DMS114 treated with DMSO at 0.1 percent for 48 hours (cell line): ENCODE results near the gene ZDHHC11.
"Not testable (repeated sequence)": the region's sequence is repeated elsewhere in the genome, so short reads cannot be mapped to it uniquely, and the experiment has no call there.

ENCODE experiments used
- DNase-seq: peaks from one replicate; lab custom pipeline; 2025; ENCODE audit not compliant: unreplicated experiment; lab: John Stamatoyannopoulos, UW

ZDHHC11 gene

GRCh38 chr5:880816-881550 is 30.2 kb upstream of the ZDHHC11 start:
- DNase-seq: no peak

DNA sequence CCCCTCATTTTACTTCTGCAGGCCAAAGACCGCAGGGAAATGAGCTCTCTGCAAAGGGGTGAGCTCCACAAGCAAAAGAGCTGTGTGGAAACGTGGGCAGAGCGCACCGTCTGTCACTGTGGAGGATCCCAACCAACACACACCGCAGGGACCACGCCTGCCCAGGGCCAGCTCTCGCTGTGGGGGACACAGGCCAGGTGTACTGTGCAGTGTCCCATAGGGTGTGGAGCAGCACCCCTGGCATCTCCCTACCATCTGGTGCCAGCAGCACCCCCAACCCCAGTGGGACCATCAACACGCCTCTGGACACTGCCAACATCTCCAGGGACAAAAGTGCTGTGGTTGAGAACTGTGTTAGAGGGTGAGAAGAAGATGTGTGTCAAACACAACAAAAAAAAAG is 27.9 kb upstream of the ZDHHC11 start:
- not testable (repeated sequence) for DNase-seq

DNA sequence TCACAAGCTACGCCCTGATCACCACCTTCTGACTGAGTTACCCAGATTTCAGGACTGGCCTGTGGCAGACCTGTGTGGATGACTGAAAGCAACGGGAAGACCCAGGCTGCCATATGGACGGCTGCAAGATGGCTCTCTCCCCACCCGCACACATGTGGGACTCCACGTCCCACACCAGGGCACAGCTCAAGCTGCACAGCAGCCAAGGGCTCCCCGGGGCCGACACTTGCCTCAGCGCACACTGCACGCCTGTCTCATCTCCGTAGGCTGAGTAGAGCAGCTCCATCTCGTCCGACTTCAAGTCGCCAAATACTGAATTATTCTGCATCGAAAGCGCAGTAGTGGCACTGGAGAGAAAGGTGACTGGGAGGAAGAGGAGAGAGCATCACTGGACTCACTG is 27.3 kb upstream of the ZDHHC11 start:
- DNase-seq: no peak

DNA sequence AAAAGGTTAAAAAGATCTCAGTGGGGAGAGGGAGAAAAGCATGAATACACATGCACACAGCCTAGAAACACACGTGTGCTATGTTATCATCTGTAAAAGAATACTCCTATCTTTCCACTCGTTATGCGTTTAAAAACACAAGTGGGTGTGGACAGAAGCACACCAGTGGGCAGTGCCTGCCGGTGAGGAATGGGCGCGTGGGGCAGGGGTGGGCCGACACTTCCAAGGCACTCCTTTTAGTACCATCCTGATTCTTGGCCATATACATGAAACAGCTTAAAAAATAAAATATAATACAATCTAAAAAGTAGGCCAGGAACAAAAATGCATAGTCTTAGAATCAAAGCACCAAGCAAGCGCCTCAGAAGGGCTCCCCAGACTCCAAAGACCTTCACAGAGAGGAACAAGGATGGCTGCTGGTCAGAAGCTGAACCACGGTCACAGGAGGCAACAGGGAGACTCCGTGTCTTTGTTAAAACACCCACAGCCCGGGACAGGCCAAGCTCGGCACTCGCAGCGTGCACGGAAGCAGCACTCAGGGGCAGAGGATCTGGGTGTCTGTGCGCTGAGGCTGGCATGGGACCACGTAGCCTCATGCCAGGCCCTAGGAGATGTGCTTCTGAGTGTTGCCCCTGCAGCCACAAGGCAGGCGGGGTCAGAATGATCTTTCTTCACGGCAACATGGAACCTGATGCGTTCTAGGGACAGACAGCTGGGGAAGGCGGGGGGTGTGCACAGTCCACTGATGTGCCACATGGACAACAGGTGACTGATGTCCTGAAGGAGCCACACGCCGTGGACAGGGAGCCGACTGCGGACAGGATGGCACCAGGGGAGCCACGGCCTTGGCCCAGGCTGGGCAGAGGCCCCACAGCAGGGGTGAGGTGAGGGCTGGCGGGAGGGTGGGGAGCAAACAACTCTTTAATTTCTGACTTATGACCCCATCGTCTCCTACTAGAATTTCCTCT is 25.9 kb upstream of the ZDHHC11 start:
- no peak for DNase-seq

DNA sequence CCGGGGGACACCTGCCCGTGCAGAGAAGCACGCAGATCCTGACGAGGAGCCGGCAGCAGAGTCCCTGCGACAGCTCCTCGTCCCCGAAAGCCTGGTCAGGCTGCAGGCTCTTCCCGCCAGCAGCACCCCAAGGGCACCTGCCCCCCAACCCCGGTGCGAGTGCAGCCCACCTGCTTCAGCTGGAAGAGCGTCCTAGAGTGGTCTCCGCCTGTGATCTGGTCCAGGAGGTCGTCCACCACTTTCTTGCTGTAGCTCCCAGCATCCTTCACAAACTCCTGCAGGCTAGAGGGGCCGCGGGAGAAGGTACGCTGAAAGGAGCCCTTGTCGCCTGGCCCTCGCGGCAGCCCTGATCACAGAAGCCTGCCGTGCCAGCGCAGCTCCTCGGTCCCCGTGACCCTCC is 25.1 kb upstream of the ZDHHC11 start:
- no peak for DNase-seq

GRCh38 chr5:873328-873727 is 22.5 kb upstream of the ZDHHC11 start:
- no peak for DNase-seq

DNA sequence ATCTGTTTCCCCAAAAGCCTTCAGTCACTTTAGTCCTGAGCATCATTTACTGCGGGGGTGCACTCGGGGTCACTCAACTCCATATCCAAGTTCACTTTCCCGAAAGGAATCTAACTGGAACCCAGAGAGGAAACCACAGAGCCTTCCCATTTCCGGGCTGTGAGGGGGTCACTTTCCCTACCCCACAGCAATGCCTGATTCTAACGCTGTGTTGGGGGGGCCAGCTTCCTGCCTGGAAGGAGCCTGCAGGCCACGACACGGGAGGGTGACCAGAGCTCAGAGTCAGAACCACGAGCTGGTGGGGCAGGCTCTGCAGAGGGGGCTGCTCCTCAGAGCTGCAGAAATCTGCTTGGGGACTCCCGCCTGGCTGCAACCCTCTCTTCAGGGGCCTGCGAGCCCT is 21.5 kb upstream of the ZDHHC11 start:
- no peak for DNase-seq

DNA sequence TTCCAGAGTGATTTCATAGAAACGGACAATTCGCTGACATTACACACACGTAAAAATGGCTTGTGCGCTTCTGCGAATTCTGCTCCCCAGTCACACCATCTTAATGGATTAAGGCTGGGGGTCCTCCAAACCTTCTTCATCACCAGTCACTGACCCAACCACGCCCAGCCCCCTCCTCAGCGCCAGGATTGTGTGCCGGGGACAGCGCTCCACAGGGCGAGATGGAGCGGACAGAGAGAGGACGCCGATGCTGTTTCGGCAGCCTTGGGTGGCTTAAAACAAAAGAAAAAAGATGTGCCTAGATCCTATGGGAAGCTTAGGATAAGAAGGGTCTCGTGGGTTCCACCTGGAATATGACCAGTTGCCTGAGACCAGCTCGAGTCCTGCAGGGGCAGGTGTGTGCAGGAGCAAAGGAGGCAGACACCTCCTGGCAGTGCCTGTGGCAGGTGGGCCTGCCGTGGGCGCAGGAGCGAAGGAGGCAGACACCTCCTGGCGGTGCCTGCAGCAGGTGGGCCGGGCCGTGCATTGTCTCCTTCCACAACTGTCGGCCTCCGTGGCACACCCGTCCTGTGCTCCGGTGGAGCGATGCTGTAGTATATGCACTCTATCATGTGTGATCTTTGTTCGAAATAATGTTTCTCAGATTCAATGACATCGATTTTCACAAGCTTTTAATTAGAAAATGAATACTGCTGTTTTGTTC is 21.0 kb upstream of the ZDHHC11 start:
- DNase-seq: no peak

DNA sequence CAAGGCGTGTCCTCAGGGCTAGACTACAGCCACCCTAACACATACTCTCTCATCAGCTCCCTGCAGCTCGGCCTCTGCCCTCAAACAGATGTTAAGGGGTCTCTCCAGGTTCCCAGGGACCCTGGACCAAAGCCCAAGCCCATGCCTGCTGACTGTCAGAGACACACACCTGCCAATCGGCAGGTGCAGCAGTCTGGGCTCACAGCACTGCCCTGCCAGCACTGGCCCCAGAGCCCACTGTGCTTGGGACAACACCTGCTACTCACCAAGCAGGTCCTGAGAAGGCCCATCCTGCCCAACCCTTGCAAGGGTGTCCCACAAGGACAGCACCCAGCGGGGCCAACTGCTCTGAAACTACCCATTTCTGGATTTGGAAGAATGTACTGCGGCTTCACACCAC is 20.2 kb upstream of the ZDHHC11 start:
- no peak for DNase-seq

- no peak for DNase-seq
Measured at GRCh38 chr5:868428-869135, 17.8 kb upstream of the ZDHHC11 start.

DNA sequence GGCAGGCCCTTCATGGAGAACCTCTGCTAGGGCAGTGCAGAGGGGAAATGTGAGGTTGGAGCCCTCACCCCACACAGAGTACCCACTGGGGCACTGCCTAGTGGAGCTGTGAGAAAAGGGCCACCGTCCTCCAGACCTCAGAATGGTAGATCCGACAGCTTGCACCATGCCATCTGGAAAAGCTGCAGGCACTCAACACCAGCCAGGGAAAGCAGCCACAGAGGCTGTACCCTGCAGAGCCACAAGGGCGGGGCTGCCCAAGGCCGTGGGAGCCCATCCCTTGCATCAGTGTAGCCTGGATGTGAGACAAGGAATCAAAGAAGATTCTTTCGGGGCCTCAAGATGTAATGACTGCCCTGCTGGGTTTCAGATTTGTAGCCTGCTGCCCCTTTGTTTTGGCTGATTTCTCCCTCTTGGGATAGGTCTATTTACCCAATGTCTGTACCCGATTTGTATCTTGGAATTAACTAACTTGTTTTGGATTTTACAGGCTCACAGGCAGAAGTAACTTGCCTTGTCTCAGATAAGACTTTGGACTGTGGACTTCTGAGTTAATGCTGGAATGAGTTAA is 16.6 kb upstream of the ZDHHC11 start:
- no peak for DNase-seq

GRCh38 chr5:865771-866170 is 15.0 kb upstream of the ZDHHC11 start:
- DNase-seq: no peak

DNA sequence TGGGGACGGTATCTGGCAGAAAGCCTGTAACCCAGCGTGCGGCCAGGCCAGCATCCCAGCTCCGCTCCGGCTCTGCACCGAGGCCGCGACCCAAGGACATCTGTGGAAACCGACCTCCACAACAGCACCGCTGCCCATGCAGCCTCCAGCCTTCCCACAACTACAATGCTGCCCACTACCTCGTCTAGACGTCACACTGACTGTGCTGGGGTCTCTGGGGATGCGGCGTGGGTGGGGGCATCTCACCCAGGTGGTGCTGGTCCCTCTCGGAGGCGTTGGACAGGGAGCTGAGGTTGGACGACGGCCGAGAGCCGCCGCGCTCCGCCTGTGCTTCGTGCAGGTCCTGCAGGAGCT is 14.4 kb upstream of the ZDHHC11 start:
- DNase-seq: no peak

DNA sequence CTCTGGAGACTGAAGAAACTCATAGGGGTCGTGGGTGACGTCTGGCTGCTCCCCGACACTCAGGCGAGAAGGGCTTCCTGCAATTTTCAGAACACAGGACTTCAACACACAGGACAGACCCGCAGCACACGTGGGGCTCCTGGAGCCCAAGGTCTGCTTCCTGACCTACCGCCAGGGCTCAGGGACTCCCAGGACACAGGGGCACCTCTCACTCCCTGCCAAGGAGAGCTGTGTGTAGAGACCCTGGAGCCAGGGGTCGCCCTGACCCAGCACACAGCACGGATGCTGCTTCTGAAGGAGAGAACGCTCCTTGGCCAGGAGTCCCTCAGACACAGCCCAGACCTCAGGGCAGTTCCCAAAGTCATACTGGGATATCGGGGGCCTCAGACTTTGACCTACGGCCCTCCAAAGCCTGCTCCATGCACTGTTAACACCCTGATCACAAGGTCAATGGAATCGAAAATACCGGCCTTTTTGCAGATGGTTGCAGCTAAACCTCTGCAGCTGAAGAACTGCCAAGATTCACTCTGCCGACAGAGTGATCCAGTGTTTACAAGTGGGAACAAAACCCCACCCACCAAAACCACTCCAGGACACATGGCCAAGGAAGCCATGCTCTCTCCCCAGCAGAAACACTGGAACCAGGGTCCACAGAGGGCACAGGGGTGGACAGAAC is 13.8 kb upstream of the ZDHHC11 start:
- DNase-seq: no peak

DNA sequence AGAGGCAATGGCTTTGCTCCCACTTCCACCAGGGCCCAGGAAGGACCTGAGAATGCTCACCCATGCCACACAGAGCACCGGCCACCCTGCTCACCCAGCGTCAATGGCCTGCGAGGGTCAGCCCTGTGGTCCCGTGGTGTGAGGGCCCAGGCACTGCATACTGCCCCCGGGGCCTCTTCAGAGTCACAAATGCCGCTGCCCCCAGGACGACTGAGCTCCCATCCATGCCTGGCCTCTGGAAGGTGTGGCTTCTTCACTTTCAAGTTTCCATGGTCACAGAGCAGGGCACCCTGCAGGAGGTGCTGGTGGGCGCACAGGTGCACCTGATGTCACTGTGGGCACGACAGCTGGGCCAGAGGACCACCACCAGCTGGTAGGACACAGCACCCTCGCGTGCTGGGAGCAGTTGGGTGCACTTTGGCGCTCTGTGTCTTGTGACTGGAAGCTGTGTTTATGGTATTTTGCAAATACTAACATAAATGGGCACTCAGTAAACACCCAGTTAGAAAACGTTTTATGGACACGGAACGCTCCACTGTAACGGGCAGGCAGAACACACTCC is 12.5 kb upstream of the ZDHHC11 start:
- DNase-seq: no peak

GRCh38 chr5:862367-863243 is 11.8 kb upstream of the ZDHHC11 start:
- DNase-seq: no peak

- no peak for DNase-seq
Measured at GRCh38 chr5:861442-862366, 10.9 kb upstream of the ZDHHC11 start.
